Activated CD4-positive, alpha-beta T cell treated with anti-CD3 and anti-CD28 coated beads, Interleukin-2, amount 50 U/mL, for 1 hour (primary cell): Measurements from ENCODE around the gene PSMG3.

Source experiments
- DNase-seq: peaks from one replicate; pipeline ENCODE4 v3.0.0-alpha.2; 2020

Gene PSMG3

GRCh38 chr7:1578513-1578912 lies 8.7 kb upstream of the PSMG3 start:
- DNase-seq, result no peak

DNA sequence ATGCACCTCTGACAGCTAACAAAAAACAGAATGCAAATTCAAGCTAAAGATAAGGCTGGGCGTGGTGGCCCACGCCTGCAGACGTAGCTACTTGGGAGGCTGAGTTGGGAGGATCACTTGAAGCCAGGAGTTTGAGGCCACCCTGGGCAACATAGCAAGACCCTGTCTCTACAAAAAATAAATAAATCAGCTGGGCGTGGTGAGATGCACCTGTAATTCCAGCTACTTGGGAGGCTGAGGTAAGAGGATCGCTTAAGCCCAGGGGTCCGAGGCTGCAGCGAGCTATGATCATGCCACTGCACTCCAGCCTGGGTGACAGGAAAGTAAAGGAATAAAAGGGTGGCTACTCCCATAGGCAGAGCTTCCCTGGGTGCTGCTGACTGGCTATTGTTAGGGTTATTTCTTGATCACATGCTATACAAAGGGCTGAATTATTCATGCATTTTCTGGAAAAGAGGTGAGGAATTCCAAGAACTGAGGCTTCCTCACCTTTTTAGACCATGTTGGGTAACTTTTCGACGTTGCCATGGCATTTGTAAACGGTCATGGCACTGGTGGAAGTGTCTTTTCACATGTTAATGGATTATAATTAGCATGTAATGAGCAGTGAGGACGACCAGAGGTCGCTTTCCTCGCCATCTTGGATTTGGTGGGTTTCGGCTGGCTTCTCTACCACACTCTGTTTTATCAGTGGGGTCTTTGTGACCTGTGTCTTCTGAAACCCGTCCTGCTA lies 6.9 kb upstream of the PSMG3 start:
- no peak for DNase-seq

GRCh38 chr7:1575809-1576208 lies 6.0 kb upstream of the PSMG3 start:
- DNase-seq, result no peak

DNA sequence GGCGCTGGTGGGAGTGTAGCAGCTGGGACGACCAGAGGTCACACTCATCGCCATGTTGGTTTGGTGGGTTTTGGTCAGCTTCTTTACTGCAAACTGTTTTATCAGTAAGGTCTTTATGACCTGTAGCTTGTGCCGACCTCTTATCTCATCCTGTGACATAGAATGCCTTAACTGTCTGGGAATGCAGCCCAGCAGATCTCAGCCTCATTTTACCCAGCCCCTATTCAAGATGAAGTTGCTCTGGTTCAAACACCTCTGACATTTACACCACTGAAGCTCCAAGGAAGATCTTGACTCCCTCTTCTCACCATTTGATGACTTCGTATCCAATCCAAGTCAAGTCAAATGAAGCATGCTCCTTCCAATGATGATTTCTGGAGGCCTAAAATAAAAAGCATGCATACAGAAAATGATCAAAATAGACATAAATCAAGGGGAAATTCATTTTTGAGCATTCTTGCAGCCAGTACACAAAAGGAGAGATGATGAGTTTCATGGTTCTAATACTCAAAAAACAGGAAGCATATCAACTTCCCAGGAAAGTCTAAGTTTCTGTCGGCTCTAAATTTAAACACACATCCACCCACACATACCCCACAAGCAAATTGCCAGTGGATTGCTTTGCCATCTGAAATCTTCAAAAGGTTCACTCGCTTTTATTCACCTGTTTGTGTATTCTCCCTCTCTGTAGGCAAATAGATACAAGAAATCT lies 2.4 kb upstream of the PSMG3 start:
- no peak for DNase-seq

GRCh38 chr7:1569440-1569832 lies 396 bp downstream of the PSMG3 start:
- no peak for DNase-seq

DNA sequence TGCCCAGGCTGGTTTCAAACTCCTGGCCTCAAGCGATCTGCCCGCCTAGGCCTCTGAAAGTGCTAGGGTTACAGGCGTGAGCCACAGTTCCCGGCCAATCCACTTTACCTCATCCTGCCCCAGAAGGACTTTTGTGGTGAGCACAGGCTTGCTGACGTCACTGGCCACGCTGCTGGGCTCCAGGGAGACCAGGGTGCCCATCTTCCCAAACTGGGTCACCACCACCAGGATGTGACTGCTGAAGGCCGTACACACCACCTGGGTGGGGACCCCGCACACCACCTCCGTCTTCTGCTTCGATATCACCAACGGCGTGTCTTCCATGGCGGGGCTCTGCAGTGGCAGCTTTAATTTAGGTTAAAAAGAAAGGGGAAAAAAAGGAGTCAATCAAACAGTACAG lies 816 bp downstream of the PSMG3 start:
- no peak for DNase-seq

- DNase-seq, result no peak
Observed at GRCh38 chr7:1567896-1568510, 1.8 kb downstream of the PSMG3 start.

DNA sequence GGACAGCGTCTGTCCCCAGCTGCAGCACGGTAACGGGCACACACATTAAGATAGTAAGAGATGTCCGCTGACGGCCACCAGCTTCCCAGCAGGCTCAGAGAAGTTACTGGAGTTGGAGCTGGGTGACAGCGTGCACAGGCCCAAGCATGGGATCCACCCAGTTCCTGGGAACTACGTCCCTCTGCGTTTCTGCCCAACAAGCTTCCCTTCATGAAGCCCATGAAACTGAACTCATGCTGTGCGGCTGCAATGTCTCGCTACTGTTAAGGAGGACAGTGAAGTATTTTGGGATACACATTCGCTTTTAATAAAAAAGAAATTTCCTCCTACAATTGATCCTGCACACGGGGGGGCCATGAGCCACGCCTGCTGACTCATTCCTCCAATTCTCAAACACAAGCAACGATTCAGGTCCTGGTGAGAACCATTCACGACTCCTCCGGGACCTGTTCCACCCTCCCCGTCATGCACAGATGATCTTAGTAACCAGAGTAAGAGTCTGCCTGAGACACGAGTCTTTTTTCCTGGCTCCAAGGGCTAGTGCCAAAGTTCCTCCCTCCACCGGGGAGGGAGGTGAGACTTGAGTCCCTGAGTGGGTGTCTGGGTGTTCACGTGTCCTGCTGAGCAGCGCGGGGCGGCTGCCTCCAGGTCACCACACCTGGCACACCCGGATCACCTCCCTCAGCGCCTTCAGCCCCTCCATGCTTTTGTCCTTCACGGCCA lies 2.6 kb downstream of the PSMG3 start:
- DNase-seq, result no peak

DNA sequence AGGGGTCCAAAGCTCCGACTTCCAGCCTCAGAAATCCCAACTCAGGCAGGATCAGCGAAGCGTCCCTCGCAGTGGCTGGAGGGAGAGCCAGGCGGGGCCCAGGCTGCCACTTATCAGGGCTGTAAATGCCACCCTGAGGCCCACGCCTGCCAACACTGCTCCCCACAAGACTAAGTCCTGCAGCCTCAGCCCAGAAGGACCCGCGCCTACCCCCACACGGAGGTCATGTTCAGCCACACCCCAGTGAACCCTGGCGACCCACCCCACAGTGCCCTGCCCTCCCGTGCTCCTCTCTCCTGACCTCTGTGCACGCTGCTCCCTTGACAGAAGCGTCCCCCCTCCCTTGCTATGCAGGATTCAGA lies 3.2 kb downstream of the PSMG3 start:
- DNase-seq, result no peak

GRCh38 chr7:1564603-1565022 lies 5.2 kb downstream of the PSMG3 start:
- no peak for DNase-seq

- no peak for DNase-seq
Observed at GRCh38 chr7:1563981-1564602, 5.7 kb downstream of the PSMG3 start.

DNA sequence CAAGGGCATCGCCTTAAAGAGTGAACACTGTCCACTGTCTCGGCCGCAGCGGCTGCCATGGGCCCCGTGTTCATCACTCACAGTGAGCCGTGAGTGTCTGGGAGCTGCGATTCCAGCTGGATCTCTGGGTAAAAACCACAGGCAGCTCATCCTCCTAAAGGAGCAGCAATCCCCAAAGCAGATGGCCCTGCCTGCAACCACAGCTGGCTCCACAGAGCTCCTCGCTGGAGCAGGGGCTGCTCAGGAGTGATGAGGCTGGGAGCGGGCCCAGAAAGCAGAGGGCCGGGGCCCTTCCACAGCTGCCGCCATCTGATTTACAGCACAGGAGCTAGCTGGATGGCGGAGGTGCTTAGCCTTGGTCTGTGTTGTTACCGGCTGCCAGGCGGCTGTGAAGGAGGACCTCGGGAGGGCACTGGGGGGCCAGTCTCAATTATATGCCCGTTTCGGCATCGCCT lies 7.2 kb downstream of the PSMG3 start:
- DNase-seq, result no peak

DNA sequence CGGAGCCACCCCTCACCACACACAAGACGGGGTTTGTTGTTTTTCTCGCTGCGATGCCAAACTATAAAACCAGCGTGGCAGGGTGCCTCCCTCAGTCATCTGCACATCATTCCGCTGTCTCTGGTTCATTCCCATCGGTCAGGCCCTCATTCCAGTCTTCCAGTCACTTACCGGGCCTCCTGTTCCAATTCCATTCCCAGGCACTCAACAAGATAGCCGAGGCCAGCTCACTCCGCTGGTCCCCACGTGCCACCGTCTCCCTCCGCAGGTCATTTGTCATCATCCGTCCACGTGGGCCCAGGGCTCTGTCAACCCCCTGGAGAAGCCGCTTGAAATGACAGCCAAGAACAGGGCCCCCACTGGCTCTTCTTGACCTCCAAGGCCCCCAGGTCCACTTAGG lies 7.7 kb downstream of the PSMG3 start:
- no peak for DNase-seq

GRCh38 chr7:1561036-1561940 lies 8.5 kb downstream of the PSMG3 start:
- DNase-seq, result no peak

DNA sequence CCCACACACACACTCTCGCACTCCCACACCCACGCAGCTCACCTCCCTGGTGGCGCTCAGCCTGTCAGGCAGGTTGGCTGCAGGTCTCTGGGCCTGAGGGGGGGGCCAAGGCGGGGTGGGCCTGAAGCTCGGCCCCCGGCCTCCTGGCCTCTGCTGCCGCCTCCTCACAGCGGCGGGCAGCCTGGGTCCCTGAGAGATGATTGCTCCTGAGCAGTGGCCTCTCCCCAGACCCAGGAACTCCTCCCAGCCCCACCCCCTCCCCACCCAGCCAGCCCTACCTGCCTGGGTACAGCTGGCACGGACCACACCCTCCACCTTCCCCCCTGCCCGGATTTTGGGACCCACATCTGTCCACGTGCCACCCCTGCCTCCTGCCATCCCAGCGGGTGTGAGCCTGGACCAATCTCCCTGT lies 9.2 kb downstream of the PSMG3 start:
- no peak for DNase-seq

DNA sequence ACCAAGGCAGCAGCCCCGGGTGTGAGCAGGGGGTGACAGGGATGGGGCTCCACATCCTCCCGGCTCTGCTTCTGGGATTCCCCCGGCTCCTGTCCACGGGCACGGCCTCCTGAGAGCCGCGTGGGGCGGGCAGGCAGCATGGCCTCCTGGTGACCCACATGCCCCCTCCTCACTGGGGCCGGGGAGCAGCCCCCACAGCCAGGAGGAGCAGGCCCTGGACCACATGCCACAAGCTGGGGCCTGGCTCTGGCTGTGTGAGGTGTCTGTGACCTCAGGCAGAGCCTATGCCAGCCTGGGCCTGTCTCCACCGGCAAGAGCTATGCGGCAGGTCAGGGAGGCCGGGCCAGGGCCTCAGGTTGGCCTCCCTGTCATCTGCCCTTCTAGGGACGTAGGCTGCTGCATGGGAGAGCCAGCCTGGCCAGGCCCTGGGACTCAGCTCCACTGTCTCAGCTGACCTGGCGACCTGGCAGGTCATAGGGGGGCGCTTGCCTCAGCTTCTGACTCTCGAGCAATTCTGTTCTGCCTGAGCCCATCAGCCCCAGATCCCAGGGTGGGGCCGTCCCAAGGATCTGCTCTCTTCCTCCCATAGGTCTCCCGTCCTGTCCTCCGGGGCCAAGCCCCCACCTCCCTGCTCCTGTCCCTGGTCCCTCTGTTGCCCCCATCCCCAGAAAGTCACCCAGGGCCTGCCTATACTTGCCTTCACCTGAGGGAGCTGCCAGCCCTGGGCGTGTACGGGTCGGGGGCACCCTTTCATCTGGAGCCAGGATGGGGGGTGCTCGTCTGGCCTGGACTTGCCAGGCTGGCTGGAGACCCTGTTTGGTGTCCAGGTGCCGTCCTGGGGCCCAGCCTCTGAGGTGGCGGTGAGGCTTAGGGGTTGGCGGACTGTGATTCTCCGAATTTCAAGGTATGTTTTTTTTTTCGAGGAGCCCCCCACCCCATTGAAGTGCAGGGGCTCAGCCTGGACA lies 9.9 kb downstream of the PSMG3 start:
- DNase-seq, result no peak

DNA sequence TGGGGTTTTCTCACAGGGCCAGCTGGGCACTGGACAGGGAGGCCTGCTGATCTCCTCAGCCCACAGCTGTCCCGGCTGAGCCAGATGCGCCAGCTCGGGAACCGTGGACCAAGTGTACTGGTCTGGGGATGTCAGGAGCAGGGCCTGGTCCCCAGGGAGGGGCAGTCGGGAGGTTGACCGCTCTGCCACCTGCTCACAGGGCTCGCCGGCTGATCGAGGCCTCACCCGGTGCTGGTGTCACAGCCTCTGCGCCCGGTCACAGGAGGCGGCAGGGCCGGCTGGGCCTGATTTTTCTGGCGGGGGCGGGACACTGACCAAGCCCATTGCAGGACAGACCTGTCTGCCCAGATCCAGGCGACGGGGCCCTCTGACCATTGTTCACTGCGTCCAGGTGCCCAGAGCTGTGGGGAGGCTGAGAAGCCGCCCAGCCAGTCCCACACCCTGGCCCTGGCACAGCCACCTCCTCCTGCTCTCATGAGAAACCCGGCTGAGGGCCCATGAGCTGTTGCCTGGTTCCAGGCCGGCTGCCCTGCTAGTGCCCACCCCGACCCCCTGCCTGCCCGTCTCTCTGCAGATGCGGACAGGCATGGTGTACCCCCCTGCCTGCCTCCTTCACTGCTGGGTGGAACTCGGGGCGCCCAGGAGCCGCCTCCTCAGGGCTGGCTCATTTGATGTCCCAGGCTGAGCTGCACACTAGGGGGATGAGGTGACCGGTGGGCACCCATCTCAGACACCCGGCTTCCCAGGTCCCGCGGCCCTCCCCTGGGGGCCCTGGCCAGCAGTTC lies 10.8 kb downstream of the PSMG3 start:
- no peak for DNase-seq

DNA sequence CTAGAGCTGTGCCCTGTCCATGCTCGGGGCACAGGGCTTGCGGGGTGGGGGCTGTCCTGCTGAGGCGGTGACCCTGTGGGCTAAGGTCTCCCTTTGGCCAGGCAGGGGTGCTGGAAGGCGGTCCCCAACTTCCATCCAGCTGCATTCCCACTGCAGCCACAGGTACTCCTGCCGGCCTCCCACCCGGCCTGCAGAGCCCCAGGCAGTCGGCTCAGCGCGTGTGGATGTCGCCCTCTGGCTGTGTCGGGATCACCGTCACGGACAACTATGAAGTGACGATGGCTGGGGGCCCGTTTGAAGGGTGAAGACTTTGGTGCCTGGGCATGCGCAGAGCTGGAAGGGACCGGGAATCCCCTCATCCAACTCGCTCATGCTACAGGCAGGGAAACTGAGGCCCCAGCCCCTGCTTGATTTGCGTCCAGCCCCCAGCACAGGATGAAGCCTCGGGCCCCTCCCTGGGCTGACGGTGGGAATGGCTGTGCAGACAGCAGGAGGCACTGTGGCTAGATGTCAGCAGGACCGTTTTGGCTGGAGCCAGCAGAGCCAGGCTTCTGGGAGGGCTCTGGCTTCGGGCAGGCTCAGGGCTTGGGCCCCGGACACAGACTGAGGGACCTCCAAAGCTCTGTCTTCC lies 11.5 kb downstream of the PSMG3 start:
- DNase-seq, result no peak

- DNase-seq, result no peak
Observed at GRCh38 chr7:1557771-1558170, 12.1 kb downstream of the PSMG3 start.
